GM21717 (cell line): Measurements from ENCODE around the gene TTK.
"Not testable (repeated sequence)": the region's sequence is repeated elsewhere in the genome, so short reads cannot be mapped to it uniquely, and the experiment has no call there.

Experiments
- ATAC-seq: cut with Tn5 transposase; IDR thresholded peaks from one replicate; pipeline ENCODE4 v1.9.1; 2021; ENCODE audit warnings: mild to moderate bottlenecking, moderate library complexity; ENCODE audit not compliant: unreplicated experiment

The TTK gene

GRCh38 chr6:80021131-80021530 lies 16.7 kb downstream of the TTK start:
- ATAC-seq: no peak

GRCh38 chr6:80021591-80021990 lies 17.1 kb downstream of the TTK start:
- ATAC-seq: no peak

- no peak for ATAC-seq
Observed at GRCh38 chr6:80022803-80023202, 18.4 kb downstream of the TTK start.

- no peak for ATAC-seq
Observed at GRCh38 chr6:80028589-80028988, 24.1 kb downstream of the TTK start.

- ATAC-seq: peak; percentile 91
Observed at GRCh38 chr6:80029470-80029869, 25.0 kb downstream of the TTK start.

- not testable (repeated sequence) for ATAC-seq
Observed at GRCh38 chr6:80048220-80048619, 43.8 kb downstream of the TTK start.

- ATAC-seq: no peak
Observed at GRCh38 chr6:80060774-80061173, 56.3 kb downstream of the TTK start.

GRCh38 chr6:80068146-80068545 lies 63.7 kb downstream of the TTK start:
- ATAC-seq: not testable (repeated sequence)

- not testable (repeated sequence) for ATAC-seq
Observed at GRCh38 chr6:80070431-80070830, 66.0 kb downstream of the TTK start.

- ATAC-seq: no peak
Observed at GRCh38 chr6:80077067-80077466, 72.6 kb downstream of the TTK start.

GRCh38 chr6:80088637-80089036 lies 84.2 kb downstream of the TTK start:
- no peak for ATAC-seq

GRCh38 chr6:80091506-80091905 lies 87.1 kb downstream of the TTK start:
- ATAC-seq: no peak
